NOMO-1 (cell line): Measurements from ENCODE around the gene TFDP3.

Experiments used
- DNase-seq, 2 experiments: peaks; one replicate each; lab custom pipeline; 2025; ENCODE audit not compliant: unreplicated experiment in 2 of 2; lab: John Stamatoyannopoulos, UW

The TFDP3 gene

DNA sequence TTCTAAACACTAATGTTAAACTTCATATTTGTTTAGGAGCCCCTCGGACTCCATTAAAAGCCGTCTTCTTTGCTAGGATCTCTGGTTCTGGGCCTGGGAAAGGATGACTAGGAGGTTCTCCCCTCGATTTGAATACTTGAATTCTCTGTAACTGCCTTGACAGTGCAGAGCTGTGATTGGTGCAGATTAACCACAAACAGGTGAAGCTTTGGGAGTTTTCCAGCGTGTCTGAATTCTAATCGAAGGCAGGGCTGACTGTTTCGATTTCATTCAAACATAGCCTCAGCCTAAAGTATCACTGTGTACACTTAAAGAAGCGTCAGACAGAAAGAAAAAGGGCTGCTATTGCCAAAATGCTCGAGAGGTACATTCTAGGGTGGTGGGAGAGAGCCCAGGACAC lies 29.0 kb downstream of the TFDP3 start:
- DNase-seq = no peak

DNA sequence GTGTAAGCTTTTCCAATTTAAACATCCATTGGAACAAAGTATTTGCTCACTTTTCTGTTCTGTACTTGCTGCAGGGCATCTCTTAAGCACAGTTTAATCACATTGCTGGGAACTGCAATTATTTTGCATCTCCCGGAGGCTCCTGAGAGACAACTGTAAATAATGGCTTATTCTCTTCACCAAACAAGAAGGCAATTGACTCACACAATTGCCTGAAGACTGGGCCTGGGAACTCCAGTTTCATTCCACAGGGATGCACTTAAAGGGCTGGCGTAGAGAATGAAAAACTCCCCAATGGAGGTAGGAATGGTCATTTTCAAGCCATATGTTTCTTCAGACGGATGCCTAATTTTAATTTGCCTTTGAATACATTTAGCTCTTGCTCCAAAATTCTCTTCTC lies 29.5 kb downstream of the TFDP3 start:
- no peak for DNase-seq

DNA sequence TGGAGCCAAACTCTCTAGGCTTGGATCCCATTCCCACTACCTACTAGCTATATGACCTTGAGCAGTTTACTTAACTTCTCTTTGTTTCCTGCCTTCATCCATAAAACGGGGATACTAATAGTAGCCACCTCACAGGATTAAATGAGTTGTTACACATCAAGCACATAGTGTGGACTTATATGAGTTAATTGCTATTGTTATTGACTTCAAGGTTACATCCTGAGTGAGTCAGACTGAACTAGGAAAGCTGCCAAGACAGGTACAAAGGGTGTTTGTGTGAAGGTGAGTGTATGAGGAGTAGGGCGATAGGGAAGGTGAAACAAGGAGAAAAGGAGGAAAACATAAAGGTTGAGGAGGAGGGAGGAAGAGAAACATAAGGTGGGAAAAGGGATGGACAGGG lies 32.2 kb downstream of the TFDP3 start:
- DNase-seq = no peak

DNA sequence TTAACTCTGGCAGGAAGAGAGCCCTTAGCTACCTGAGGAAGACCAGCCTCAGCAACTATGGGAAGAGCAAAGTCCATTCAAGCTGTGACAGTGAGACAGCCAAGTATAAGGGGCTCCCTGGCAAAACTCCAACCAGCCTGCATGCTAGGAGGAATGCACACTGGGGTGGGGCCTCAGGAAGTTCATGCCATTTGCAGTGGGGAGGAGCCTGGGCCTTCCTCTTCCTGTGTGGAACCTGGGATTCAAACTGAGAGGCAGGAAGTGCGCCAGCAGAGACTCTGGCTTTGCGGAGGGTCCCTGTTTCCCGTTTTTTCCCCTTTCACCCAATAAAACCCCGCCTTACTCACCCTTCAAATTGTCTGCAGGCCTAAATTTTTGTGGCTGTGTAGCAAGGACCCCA lies 33.0 kb downstream of the TFDP3 start:
- no peak for DNase-seq

DNA sequence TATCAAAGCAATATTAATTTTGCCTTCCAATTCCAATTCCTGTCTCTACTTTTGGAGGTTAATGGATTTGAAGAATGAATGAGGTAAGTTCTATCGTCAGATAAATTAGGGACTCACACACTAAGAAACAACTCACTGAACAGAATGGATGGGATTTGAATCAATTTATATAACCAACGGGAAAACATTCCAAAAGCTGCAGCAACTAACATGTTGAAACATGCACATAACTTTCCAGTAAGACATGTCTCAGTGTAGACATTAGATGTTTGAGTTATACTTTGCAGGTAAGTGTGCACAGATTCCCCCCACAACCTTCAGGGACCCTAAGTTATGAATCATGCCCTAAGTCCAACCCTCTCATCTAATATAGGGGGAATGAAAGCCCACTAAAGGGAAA lies 34.3 kb downstream of the TFDP3 start:
- no peak for DNase-seq

DNA sequence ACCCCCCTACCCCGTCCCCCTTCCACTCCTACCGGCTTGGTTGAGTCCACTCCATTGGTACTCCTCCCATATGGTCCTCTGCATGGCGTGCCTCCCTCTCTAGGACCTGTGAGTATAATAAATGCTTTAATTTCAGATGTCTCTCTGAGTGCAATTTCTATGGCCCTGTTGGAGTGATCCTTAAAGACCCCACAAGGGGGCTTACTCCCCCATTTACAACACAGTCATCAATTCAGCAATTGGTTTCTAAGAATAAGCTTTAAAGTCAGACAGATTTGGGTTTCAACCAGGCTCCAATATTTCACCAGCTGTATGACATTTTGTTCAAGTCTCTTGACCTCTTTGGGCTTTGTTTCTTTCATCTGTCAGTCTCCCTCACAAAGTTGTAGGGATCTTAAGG lies 38.7 kb downstream of the TFDP3 start:
- no peak for DNase-seq

DNA sequence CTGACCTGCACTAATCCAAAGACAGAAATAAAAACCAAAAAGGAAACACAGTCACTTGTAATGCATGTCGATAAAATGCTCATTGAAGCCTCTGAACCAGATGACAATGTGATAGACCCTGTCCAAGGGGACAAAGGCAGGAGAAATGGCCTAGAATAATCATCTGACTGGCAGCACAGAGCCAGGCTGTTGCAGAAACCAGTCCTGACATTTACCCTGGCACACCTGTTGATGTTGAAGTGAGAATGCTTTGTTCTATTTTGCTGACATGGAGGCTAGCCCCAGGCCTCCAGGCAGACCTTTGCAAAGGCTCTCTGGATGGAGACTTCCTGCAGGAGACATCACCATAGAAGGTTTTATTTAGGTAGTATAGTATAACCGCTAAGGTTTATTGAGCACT lies 41.0 kb downstream of the TFDP3 start:
- no peak for DNase-seq

DNA sequence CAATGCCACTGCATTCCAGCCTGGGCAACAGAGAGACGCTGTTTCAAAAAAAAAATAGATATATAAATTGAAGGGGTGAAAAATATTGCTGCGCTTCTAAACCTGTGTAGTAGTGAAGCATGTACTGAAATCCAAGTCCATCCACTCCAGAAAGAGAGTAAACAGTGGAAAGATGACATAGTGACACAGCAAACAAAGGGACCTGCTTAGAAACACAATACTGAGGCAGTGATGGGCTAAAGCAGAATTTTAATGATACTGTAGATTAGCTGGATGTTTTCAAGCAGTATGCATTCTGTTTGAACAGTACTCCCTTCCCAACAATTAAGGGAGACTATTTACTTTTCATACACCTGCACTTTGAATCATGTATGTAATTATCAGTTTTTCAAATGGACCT lies 42.5 kb downstream of the TFDP3 start:
- DNase-seq = no peak

DNA sequence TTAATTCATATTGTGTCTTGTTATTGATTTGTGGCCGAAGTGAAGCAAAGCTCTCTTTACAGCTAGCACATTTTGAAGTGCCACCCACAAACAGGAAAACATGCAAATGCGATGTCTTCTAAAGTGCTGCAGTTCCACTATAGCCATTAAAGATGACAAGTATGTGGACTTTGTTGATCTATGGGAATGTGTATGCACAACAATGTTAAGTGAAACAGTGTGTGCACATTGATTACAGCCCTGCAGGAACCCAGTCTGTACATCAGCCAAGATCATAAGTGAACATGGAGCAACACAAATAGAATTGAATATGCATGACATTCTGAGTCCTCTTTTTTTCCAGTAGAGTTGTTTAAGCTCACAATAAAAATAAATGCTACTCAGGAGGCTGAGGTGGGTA lies 43.0 kb downstream of the TFDP3 start:
- DNase-seq = no peak

DNA sequence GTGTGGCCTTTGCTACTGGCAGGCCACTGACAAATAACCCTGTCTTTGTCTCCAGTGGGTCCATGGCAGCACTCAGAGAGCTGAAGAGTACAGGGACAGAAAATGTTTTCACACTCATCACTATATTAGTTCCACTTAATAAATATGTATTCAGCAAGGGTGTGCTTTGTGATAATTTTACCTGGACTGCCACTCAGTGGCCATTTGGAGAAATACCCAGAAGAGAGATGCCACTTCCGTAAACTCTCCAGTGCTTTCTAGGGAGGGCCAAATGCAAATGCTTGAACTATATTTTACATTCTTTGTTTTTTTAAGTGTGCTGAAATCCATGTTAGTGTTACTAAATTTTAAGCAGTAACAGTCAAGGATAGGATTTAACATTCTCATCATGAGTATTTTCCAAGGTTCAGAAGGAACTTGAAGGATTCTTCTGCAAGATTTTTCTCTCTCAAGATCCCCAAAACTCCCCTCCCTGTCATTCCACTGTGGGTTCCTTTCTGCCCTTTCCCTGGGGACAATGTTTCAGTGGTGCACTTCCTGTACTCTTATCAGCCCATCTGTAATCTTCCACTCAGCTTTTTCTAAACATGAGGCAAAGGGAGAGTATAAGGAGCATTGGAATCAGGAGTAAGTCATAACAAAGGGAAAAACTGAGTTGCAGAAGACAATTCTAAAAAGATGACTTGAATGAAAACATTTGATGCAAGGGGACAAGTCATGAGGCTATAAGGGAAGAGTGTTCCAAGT lies 46.0 kb downstream of the TFDP3 start:
- peak in 1 of 2 experiments; percentile 47 for DNase-seq
